Stimulated activated CD8-positive, alpha-beta memory T cell treated with anti-CD3 and anti-CD28 coated beads, Interleukin-4, amount 100 ng/mL, for 1 hour (primary cell): ENCODE data around the gene SH2D3C.
A peak's percentile ranks its signal among the peaks of the same experiment; 100 is the strongest.

Experiments used
- DNase-seq, 2 donors: peaks; one replicate each; pipeline ENCODE4 v3.0.0-alpha.2; 2020; ENCODE audit warnings: low read depth in 2 of 2, low spot score in 1 of 2

SH2D3C gene

DNA sequence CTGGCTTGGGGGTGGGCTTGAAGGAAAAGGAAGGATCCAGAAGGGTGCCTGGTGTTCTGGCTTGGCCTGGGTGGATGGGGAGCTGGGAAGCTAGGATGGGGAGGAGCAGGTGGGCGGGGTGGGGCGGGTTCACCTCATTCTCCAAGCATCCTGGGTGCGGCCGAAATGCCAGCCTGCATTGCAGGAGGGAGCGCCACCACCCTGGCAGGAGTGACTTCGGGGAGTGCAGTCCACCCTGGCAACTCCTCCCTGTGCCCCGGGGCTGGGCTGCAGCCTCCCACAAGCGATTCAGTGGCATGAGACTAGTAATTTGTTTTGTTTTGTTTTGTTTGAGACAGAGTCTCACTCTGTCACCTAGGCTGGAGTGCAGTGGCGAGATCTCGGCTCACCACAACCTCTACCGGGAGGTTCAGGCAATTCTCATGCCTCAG is 57.1 kb downstream of the SH2D3C start:
- DNase-seq: no peak

DNA sequence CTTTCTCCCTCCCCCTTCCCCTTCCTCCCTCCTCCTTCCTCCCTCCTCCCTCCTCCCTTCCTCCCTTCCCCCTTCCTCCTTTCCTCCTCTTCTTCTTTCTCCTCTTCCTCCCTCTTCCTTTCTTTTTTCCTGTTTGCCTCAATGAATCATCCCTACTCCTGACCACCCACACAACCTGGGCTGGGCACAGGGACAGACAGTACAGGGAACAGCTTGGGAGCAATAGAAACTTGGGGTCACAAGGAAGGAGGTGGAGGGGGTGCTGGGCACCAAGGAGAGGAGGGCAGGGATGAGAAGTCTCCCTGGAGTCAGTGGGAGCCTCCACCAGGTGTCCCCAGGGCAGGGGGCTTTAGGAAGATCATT is 57.6 kb downstream of the SH2D3C start:
- DNase-seq: no peak

DNA sequence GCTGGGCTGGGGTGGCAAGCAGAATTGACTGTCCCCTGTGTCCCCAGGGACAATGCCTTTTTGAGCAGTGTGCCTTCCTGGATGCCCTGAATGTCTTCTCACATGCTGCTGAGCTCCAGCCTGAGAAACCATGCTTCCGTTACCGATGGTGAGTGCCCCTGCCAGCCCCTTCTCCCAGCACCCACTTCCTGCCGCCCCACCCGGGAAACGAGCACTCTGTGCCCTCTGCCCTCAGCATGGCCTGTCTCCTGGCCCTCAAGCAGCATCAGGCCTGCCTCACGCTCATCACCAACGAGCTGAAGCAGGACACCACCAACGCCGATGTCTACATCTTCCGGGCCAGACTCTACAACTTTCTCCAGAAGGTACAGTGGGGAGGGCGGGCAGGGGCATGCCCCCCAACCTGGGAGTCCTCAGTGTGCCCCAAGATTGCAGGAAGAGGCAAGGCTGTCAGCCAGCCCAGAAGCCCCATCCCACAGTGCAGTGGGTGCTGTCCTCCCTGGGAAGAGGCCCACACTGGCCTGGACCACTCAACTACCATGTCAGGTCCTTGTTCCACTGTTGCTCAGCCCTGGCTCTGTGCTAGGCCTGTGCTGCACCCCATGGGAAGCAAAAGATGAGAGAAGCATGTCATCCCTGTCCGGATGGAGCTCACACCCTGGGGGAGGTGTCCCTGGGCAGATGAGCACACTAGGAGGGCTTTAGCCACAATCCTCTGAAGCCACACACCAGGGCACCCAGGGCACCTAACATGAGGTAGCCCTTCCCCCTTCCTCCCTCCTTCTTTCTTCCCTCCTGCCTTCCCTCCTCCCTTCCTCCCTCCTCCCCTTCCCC is 58.2 kb downstream of the SH2D3C start:
- DNase-seq: no peak

DNA sequence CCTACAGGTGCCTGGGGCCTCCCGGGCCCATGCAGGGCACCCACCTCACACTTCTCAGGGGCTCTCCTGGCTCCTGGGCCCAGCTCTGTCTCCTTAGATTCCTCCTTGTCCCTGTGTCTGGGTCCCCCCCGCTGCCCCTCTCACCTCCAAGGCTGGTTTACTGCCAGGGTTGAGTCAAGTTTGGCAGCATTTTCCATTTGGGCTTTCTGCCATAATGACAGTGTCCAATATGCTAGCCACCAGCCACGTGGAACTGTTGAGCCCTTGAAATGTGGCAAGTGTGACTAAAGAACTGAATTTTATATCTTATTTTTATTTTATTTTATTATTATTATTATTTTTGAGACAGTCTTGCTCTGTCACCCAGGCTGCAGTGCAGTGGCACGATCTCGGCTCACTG is 60.7 kb downstream of the SH2D3C start:
- no peak for DNase-seq

DNA sequence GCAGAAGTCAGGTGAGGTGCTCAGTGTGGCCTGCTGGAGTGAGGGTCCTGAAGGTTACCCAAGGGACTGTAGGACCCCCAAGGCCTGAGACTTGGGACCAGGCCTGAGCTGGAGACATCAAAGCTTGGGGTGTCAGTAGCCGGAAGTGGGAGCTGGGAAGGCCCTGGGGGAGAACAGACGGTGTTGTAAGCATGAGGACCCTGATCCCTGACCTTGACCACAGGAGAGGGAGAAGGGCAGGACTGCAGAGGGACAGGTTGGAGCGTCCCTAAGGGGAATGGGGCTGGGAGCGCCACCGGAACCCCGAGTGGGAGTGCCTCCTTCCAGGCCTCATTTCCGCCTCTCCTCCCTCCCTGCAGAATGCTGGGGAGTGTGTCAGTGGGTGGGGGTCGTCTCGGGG is 62.1 kb downstream of the SH2D3C start:
- DNase-seq: no peak

DNA sequence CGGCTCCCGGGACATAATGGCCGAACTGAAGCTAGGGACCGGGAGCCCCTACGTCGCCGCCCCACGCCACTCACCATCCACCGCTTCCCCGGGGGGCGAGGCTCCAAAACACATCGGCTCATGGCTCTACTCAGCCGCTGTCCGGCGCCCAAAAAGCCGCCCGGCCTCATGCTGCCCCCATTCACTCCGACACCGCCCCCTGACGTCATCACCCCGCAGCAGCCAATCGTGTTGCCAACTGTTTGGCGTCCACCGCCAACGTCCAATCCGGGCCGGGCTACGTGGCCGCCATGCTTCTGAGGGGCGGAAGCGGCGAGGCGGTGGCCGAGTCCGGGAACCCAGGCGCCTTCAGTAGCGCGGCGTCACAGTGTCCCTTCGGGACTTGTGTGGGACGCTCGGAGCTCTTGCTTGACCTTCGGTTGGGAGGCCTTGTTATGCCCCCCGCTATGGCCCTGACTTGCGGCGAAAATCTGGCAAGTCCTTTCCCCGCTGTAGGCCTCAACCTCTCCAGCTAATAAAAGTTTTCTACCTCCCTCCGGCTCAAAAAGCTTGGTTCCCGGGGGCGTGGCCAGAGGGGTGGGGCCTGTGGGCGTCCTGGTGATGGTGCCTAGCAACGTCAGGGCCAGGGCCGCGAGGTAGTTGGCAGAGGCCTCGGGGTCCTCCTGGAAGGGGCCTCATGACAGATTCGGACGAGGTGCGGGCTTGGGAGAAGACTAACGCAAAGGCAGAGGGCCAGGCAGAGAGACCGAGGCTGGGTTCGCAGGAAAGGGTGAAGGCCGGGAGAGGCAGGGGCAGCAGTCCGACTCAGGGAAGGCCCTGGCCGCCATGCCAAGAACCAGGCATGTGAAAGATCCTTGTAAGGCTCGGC is 62.8 kb downstream of the SH2D3C start, which contains the start of the genes PTRH1 and TTC16:
Gene PTRH1, minus strand, starts transcription at position 194 of the 868 bp plus-strand sequence. Its CDS starts 24 bp downstream, at position 170.
Gene TTC16, plus strand, starts transcription at position 610 of the 868 bp plus-strand sequence. Its CDS starts 67 bp downstream, at position 677.
- peak; percentile 93 to 98 for DNase-seq

DNA sequence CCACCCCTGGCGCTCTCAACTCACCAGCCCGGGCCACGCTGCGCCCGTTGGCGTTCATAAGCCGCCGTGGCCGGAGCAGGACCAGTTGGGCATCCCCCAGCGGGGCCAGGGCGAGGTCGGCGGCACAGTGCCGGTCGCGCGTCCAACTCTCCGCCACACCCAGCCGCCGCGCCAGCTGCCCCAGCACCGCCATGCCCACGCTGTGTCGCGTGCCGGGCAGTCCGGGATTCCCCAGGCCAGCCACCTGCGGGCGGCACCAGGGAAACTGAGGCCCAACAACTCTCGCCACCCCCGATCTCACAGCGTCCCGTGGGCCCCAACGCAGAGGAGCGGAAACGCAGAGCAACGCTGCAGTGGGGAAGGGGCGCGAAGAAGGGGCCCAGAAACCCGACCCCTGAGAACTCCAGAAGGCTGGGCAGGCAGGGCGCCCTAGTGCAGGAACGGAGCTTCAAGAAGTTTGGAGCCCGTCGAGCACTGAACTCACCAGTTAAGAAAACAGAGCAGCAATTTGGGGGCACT is 63.5 kb downstream of the SH2D3C start:
- DNase-seq: no peak

DNA sequence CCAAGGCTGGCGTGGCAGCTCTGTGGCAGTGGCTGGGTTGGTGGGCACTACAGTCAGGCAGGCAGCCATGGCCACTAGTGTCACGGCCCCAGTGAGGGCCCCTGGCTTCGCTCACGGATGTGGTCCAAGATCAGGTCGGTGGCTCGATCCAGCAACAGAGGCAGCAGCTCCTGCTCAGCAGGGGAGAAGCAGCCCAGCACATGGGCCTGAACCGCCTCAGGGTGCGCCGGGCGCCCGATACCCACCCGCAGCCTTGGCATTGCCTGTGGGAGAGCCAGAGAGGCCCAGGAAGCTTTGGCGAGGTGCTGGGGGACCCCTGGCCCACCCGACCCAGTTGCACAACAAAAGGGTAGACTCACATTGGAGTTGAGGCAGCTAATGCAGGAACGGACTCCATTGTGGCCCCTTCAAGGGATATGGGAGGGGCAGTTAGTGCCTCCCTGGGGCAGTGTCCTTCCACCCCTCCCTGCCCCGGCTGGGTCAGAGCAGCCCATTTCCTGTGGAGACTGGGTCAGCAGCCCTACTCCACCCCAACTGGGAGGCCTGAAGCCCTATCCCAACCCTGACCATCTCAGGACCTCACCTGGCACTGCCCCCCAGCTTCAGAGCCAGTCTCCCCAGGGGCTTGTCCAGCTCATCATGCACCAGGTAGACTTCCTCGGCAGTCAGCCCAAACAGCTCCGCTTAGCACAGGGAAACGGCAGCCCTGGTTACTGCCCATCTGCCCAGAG is 64.3 kb downstream of the SH2D3C start:
- DNase-seq: no peak

DNA sequence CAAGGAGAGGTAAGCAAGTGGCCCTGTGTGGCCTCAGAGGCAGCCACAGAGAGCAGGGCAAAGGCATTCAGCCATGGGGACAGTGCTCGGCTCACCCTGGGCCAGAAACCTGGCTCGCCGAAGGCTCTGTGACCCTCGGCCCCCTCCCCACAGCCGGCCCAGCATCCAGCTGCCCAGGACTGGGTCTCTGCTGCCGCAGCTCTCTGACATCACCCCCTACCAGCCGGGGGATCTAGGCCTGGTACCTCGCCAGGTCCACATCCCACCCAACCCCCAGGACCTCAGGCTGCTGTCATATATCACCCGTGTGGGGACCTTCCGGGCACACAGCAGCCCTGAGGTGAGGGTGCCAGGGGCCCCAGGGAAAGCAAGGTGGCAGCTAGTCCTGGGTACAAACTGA is 65.6 kb downstream of the SH2D3C start:
- DNase-seq: no peak

DNA sequence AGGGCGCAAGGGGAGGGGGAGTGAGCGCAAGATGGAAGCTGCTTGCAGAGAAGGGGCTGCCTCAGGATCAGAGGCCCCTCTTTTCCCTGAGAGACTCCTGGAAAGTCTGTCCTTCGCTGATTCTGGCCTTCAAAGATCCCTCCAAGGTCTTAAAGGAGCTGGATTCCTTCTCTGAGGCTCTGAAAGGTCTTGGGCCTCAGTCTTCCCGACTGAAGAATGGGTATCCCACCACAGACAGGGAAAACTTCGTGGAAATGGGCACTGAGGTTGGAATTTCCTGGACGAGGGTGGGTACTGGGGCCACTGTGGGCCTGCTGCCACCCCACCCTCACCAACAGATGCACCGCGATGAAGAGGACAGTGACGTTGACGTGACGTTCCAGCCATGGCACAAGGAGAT is 66.1 kb downstream of the SH2D3C start:
- no peak for DNase-seq

DNA sequence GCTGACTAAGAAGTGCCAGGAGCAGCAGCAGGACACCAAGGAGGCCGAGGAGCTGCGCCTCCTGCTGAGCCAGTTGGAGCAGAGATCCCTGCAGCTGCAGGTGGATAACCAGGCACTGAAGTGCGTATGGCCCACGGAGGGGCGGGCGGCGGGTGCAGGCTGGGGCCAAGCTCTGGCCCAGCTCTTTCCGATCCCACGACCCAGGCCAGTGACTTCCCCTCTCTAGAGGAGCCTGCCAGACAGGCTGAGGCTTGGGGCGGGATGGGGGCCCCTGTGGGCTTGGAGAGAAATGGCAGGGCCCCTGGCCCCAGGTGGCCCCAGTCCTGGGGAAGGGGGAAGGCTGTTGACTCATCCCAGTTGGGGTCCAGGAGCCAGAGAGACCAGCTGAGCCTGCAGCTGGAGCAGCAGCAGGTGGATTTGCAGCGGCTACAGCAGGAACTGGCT is 66.6 kb downstream of the SH2D3C start:
- DNase-seq: no peak

DNA sequence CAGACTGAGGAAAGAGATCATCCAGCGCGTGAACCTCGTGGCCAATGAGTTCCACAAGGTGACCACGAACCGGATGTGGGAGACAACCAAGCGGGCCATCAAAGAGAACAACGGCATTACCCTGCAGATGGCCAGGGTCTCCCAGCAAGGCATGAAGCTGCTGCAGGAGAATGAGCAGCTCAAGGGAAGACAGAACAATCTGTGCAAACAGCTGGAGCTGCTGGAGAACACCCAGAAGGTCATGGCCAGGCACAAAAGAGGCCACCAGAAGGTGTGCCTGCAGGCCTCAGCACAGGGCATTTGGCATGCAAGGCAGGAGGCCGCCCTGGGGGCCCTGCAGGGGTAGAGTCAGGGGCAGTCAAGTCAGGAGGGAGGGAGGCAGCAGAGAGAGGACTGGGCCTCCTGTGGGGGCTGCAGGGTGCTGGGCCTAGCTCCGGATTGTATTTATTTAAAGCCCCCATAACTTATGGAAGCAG is 67.2 kb downstream of the SH2D3C start:
- DNase-seq: no peak

DNA sequence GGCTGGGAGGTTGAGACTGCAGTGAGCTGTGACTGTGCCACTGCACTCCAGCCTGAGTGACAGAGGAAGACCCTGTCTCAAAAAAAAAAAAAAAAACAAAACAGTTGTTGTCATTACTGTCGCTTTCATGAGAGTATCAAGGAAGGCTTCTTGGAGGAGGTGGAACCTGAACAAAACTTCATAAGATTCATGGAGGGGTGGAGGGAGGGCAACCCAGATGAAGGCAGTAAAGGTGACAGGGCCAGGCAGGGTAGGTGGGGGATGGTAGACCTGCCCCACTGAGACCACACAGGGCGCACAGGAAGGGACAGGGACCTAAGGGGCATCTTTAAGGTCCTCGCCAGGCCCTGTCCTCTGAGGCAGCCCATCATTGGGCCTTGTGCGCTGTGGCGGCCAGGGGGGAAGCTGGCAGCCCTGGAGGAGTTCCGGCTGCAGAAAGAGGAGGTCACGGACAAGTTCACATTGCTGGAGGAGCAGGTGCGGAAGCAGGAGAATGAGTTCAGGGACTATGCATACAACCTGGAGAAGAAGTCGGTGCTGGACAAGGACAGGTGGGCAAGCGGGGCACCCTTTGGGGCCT is 68.2 kb downstream of the SH2D3C start:
- no peak for DNase-seq

DNA sequence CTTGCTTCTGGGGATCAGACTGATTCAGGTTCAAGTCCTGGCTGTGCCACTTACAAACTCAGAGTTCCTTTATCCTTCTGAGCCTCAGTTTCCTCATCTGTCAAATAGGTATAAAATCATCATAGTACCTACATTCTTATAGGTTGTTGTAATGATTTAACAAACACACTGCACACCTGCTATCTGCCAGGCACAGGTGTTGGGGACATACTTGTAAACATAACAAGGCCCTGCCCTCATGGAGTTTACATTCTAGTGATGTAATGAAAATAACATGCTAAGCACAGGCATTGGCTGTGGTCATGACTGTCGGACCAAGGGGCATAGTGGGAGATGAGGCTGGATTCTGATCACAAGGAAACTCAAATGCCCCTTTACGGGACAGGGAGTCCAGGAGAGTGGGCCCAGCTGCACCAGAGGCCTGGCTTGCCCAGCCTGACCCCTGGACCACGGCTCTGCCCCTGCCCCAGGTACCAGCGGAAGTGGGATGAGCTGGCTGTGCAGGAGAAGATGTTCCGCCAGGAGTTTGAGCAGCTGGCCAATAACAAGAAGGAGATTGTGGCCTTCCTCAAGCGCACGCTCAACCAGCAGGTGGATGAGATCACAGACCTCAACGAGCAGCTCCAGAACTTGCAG is 69.4 kb downstream of the SH2D3C start:
- no peak for DNase-seq

DNA sequence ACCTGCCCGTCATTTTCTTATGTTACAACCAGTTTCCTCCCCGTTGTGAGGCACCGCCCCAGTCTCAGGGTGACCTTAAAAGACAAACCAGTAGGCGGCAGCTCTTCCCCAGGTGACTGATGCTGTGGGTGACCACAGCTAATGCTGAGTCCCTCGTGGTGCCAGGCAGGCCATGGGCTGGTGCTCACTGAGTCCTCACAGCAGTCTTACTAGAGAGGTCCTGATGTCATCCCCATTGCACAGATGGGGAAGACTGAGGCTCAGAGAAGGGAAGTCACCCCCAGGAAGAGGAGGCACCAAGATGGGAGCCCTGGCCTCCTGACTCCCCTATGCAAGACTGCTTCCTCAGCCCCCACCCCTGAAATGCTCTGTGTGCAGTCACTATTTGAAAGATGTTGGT is 70.7 kb downstream of the SH2D3C start:
- peak in 1 of 2 donors; percentile 20 for DNase-seq

DNA sequence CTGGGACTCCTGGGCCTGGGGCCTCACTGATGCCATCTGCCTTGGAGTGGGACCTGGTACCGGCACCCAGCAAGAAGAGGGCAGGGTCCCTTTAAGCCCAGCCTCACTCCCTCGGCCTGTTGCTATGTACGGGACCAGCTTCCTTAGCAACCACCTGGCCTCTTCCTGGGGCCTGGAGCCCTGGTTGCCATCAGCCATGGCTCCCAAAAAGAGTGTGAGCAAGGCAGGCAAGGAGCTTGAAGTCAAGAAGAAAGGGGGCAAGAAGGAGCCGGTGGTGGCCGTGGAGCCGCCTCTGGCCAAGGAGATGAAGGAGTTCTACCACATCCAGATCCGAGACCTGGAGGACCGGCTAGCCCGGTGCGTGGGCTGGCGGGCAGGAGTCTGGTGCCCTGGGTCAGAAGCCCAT is 71.6 kb downstream of the SH2D3C start, which contains the start of gene CFAP157:
Gene CFAP157, plus strand, starts transcription at position 153 of the 406 bp plus-strand sequence. Its CDS starts 44 bp downstream, at position 197.
- no peak for DNase-seq

DNA sequence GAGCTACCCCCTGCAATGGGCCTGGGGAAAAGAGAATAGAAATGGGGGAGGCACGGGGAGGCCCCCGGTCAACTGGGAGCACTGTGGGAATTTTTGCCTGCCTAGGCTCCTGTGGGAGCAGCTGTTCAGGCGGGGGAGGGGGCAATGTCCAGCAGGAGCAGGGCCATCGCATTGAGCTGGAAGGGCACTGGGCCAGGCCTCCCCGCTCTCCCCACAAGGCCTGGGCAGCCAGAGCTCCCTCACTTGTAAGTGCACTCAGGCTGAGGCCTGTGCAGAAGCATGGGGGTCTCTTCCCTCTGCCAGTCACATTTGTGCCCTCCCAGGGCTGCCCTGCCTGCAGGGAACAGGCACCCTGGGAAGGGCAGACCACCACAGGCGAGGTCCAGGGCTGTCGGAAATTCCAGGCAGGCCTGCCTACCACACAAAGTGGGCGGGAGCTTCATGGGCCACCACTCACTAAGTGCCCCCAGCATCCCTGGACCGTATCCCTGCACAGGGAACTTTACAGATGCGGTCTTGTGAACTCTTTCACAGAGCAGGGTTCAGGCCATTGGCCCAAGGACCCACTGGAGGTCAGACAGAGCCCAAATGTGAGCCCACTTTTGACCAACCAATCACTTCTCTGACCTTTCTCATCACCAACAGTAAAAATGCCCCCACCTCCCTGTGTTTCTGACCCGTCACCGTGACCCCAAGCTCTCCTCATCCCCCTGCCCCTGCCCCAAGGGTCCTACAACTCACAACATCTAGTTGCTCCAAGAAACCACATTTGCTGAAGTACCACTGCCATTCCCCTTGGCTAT is 72.7 kb downstream of the SH2D3C start:
- DNase-seq: no peak

DNA sequence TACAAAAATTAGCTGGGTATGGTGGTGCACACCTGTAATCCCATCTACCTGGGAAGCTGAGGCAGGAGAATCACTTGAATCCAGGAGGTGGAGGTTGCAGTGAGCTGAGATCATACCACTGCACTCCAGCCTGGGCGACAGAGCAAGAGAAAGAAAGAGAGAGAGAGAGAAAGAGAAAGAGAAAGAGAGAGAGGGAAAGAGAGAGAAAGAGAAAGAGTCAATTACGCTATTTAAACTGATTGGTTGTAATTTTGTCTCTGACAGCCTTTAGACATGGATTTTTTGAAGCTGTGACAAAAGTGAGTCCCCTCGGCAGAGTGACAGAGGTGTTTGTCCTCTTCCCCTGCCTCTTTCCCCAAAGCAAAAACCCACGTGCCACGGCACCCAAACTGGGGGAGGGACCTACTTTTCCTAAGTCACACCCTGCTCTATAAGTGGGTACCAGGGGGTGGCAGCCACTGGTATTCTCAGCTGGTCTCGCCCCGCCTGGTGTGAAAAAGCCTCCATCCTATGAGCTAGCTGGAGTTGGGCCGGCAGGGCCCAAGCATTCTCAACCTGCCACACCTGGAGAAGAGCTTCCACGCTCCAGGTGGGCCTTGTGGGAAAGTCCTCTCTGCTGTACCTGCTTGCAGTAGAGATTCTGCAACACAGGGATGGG is 75.0 kb downstream of the SH2D3C start:
- no peak for DNase-seq
